Measurements from ENCODE around the gene DRAM2. TPM values are rescaled to one million over a fixed set of nuclear protein-coding genes. Genes with fewer than 3 reads are reported as not detected.
A peak's percentile ranks its signal among the peaks of the same experiment; 100 is the strongest.

DRAM2 gene
- total and polyA plus RNA-seq, 9 of the 15 experiments (the other 6 are each of a cell fraction or from before 2014, with no cell fraction given): 29.0 to 161 (median 53.5) TPM

DNA sequence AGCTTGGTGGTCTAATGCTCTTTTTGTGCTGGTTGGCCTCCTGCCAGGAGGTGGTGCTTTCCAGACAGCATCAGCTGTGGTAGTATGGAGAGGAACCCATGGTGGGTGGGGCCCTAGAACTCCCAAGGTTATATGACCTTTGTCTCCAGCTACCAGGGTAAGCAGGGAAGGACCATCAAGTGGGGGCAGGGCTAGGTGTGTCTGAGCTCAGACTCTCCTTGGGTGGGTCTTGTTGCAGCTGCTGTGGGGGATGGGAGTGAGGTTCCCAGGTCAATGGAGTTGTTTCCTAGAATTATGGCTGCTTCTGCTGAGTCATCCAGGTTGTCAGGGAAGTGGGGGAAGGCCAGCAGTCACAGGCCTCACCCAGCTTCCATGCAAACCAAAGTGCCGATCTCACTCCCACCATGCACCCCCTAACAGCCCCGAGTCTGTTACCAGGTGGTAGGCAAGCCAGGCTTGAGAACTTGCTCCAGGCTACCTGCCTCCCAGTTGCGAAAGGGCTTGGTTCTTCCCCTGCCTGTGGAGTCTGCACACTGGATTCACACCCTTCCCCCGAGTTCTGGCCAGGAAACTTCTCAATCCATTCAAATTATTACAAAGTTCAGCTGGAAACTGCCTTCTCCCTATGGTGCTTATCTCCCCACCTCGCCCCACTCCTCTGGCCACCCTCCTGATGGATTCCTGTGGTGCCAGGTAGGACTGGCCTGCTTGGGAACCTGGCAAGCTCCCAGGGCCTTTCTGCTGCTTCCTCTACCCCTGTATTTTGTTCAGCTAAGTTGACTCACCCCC is 37.8 kb downstream of the DRAM2 start (continued):
- TF ChIP-seq, protein P1, sequence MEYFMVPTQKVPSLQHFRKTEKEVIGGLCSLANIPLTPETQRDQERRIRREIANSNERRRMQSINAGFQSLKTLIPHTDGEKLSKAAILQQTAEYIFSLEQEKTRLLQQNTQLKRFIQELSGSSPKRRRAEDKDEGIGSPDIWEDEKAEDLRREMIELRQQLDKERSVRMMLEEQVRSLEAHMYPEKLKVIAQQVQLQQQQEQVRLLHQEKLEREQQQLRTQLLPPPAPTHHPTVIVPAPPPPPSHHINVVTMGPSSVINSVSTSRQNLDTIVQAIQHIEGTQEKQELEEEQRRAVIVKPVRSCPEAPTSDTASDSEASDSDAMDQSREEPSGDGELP (CRISPR knock-in tag; IDR thresholded peaks at IDR 0.05; ENCODE audit: borderline replicate concordance): peak; percentile 82
- TF ChIP-seq HNRNPL (IDR thresholded peaks at IDR 0.05; ENCODE audit: low read depth, low read length) (no peak), STAG1 (CRISPR knock-in tag; IDR thresholded peaks at IDR 0.05; ENCODE audit: borderline replicate concordance) (no peak), TAF15 (IDR thresholded peaks at IDR 0.05; ENCODE audit: low read depth, low read length) (no peak)
- TF ChIP-seq, protein P2, sequence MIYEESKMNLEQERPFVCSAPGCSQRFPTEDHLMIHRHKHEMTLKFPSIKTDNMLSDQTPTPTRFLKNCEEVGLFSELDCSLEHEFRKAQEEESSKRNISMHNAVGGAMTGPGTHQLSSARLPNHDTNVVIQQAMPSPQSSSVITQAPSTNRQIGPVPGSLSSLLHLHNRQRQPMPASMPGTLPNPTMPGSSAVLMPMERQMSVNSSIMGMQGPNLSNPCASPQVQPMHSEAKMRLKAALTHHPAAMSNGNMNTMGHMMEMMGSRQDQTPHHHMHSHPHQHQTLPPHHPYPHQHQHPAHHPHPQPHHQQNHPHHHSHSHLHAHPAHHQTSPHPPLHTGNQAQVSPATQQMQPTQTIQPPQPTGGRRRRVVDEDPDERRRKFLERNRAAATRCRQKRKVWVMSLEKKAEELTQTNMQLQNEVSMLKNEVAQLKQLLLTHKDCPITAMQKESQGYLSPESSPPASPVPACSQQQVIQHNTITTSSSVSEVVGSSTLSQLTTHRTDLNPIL (CRISPR knock-in tag; IDR thresholded peaks at IDR 0.05): no peak
- TF ChIP-seq, protein P3, sequence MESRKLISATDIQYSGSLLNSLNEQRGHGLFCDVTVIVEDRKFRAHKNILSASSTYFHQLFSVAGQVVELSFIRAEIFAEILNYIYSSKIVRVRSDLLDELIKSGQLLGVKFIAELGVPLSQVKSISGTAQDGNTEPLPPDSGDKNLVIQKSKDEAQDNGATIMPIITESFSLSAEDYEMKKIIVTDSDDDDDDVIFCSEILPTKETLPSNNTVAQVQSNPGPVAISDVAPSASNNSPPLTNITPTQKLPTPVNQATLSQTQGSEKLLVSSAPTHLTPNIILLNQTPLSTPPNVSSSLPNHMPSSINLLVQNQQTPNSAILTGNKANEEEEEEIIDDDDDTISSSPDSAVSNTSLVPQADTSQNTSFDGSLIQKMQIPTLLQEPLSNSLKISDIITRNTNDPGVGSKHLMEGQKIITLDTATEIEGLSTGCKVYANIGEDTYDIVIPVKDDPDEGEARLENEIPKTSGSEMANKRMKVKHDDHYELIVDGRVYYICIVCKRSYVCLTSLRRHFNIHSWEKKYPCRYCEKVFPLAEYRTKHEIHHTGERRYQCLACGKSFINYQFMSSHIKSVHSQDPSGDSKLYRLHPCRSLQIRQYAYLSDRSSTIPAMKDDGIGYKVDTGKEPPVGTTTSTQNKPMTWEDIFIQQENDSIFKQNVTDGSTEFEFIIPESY (CRISPR knock-in tag; IDR thresholded peaks at IDR 0.05): no peak
- TF ChIP-seq, protein P4, sequence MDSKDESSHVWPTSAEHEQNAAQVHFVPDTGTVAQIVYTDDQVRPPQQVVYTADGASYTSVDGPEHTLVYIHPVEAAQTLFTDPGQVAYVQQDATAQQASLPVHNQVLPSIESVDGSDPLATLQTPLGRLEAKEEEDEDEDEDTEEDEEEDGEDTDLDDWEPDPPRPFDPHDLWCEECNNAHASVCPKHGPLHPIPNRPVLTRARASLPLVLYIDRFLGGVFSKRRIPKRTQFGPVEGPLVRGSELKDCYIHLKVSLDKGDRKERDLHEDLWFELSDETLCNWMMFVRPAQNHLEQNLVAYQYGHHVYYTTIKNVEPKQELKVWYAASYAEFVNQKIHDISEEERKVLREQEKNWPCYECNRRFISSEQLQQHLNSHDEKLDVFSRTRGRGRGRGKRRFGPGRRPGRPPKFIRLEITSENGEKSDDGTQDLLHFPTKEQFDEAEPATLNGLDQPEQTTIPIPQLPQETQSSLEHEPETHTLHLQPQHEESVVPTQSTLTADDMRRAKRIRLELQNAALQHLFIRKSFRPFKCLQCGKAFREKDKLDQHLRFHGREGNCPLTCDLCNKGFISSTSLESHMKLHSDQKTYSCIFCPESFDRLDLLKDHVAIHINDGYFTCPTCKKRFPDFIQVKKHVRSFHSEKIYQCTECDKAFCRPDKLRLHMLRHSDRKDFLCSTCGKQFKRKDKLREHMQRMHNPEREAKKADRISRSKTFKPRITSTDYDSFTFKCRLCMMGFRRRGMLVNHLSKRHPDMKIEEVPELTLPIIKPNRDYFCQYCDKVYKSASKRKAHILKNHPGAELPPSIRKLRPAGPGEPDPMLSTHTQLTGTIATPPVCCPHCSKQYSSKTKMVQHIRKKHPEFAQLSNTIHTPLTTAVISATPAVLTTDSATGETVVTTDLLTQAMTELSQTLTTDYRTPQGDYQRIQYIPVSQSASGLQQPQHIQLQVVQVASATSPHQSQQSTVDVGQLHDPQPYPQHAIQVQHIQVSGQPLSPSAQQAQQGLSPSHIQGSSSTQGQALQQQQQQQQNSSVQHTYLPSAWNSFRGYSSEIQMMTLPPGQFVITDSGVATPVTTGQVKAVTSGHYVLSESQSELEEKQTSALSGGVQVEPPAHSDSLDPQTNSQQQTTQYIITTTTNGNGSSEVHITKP (IDR thresholded peaks at IDR 0.05; ENCODE audit: partially characterized antibody): no peak
- TF ChIP-seq, protein P5, sequence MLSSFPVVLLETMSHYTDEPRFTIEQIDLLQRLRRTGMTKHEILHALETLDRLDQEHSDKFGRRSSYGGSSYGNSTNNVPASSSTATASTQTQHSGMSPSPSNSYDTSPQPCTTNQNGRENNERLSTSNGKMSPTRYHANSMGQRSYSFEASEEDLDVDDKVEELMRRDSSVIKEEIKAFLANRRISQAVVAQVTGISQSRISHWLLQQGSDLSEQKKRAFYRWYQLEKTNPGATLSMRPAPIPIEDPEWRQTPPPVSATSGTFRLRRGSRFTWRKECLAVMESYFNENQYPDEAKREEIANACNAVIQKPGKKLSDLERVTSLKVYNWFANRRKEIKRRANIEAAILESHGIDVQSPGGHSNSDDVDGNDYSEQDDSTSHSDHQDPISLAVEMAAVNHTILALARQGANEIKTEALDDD (IDR thresholded peaks at IDR 0.05): no peak
- TF ChIP-seq, protein P6, sequence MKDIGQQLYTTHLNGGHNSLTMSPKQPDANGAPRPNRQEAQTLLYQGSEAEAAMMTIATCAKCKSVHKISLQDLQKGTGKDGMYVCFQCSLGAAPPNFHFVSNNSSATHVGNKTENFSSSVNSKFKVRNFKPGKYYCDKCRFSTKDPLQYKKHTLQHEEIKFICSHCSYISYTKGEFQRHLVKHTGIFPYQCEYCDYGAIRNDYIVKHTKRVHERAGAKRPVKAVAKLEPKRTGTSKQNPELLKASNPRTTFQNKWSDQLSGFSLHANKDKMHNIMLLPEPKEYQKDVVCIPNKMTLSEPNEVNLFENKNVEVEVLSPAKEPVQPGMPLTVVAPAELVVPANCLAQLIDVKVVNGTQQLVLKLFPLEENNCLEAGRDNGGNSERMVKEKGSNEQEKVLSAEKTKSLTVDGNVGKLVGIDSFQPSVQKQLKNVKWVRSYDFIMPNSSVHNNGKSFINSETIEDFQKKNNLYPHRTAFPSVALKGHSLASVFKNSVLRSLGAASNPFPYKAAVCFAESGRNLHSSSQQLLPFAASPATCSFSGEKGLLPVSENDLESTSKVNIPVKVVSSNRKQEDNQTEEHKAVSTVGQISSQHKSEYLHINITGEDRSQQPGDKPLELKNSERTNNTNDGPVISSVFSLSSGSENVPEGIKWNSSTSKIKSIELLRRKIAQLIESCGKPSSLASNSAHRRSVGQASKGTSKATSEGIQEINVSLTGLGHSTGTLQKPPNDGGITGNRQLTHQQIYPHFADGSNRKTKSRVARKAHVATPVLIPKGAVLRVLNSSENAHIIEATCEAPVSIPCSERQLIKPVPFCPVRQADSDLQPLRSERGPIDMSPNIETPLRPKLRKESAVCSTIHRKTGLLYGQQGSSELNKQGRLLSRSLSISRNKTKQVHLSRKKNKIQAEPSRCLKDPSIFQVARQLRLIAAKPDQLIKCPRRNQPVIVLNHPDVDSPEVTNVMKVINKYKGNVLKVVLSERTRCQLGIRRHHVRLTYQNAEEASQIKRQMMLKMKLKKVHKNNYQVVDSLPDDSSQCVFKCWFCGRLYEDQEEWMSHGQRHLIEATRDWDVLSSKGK (CRISPR knock-in tag; IDR thresholded peaks at IDR 0.05): no peak

All from K562 (cell line).